NCI-H446 (cell line): Measurements from ENCODE around the gene PEF1.
A peak's percentile ranks its signal among the peaks of the same experiment; 100 is the strongest.

Experiments used
- DNase-seq, 2 experiments: peaks; one replicate each; lab custom pipeline; 2025; lab: John Stamatoyannopoulos, UW

PEF1 gene

GRCh38 chr1:31644560-31645273, at the start of gene PEF1:
Gene PEF1 (minus strand): TSS chr1:31644876. CDS start chr1:31644864, 12 bp downstream.
- peak; percentile 98 to 99 for DNase-seq

- DNase-seq: peak in 1 of 2 experiments; percentile 26
Measured at GRCh38 chr1:31693231-31693630, 48.6 kb upstream of the PEF1 start.

- no peak for DNase-seq
Measured at GRCh38 chr1:31691951-31692350, 47.3 kb upstream of the PEF1 start.

GRCh38 chr1:31691446-31691845, 46.8 kb upstream of the PEF1 start:
- DNase-seq: no peak

GRCh38 chr1:31690921-31691320, 46.2 kb upstream of the PEF1 start:
- no peak for DNase-seq

GRCh38 chr1:31689854-31690253, 45.2 kb upstream of the PEF1 start:
- no peak for DNase-seq

- no peak for DNase-seq
Measured at GRCh38 chr1:31689379-31689778, 44.7 kb upstream of the PEF1 start.

- no peak for DNase-seq
Measured at GRCh38 chr1:31688233-31688918, 43.7 kb upstream of the PEF1 start.

GRCh38 chr1:31687601-31688000, 42.9 kb upstream of the PEF1 start:
- no peak for DNase-seq

GRCh38 chr1:31685795-31686194, 41.1 kb upstream of the PEF1 start:
- DNase-seq: no peak

GRCh38 chr1:31683997-31684396, 39.3 kb upstream of the PEF1 start:
- DNase-seq: no peak

- no peak for DNase-seq
Measured at GRCh38 chr1:31681415-31681814, 36.7 kb upstream of the PEF1 start.

- no peak for DNase-seq
Measured at GRCh38 chr1:31679676-31680230, 35.1 kb upstream of the PEF1 start.

- no peak for DNase-seq
Measured at GRCh38 chr1:31679091-31679490, 34.4 kb upstream of the PEF1 start.

- DNase-seq: no peak
Measured at GRCh38 chr1:31678681-31679080, 34.0 kb upstream of the PEF1 start.

- DNase-seq: no peak
Measured at GRCh38 chr1:31677949-31678348, 33.3 kb upstream of the PEF1 start.

- DNase-seq: no peak
Measured at GRCh38 chr1:31677401-31677800, 32.7 kb upstream of the PEF1 start.

GRCh38 chr1:31675756-31676155, 31.1 kb upstream of the PEF1 start:
- DNase-seq: no peak

- no peak for DNase-seq
Measured at GRCh38 chr1:31675161-31675560, 30.5 kb upstream of the PEF1 start.

- peak in 1 of 2 experiments; percentile 72 for DNase-seq
Measured at GRCh38 chr1:31674626-31675025, 29.9 kb upstream of the PEF1 start.

GRCh38 chr1:31673433-31673832, 28.8 kb upstream of the PEF1 start:
- DNase-seq: no peak

- DNase-seq: peak; percentile 73 to 98
Measured at GRCh38 chr1:31672986-31673385, 28.3 kb upstream of the PEF1 start.

- DNase-seq: no peak
Measured at GRCh38 chr1:31671561-31672201, 27.0 kb upstream of the PEF1 start.
